SU-DHL-6 (cell line): ENCODE measurements around the gene PLD3.

Source experiments
- H2AFZ ChIP-seq: fragments of 200-600 bp; sonication (generic); 2 replicates; pipeline ENCODE4 v1.6.1; 2014; ENCODE audit warnings: low read depth, mild to moderate bottlenecking, moderate library complexity, mixed read lengths, antibody characterized with exemption, low read length; ENCODE audit not compliant: severe bottlenecking
- H3F3A ChIP-seq: fragments of 200-600 bp; shearing (Covaris generic); 2 replicates; pipeline ENCODE4 v1.6.0; 2016; ENCODE audit warnings: antibody characterized with exemption, mild to moderate bottlenecking; ENCODE audit not compliant: insufficient read depth
- H3K27ac ChIP-seq: fragments of 200-600 bp; sonication (generic); 2 replicates; pipeline ENCODE4 v1.5.1; 2016; ENCODE audit warnings: low read depth, mild to moderate bottlenecking, low read length, moderate library complexity, mixed read lengths
- H3K27me3 ChIP-seq: fragments of 200-600 bp; sonication (generic), shearing (Covaris generic); 2 replicates; pipeline ENCODE4 v1.6.0; 2014; ENCODE audit warnings: mild to moderate bottlenecking, low read length
- H3K36me3 ChIP-seq: fragments of 200-600 bp; sonication (generic); 2 replicates; pipeline ENCODE4 v1.6.1; 2014; ENCODE audit warnings: mild to moderate bottlenecking, low read length, mixed read lengths
- H3K4me2 ChIP-seq: fragments of 300-600, 200-600 bp; shearing (Covaris generic), sonication (generic); 2 replicates; pipeline ENCODE4 v1.6.0; 2014; ENCODE audit warnings: low read length, low read depth, mild to moderate bottlenecking; ENCODE audit not compliant: poor library complexity, severe bottlenecking
- H3K4me3 ChIP-seq: fragments of 200-600 bp; sonication (generic); 2 replicates; pipeline ENCODE4 v1.5.1; 2014; ENCODE audit warnings: antibody characterized with exemption, low read length, mild to moderate bottlenecking, mixed read lengths; ENCODE audit not compliant: insufficient read depth, poor library complexity, severe bottlenecking
- H3K79me2 ChIP-seq: fragments of 200-600 bp; sonication (generic); 2 replicates; pipeline ENCODE4 v1.6.1; 2014; ENCODE audit warnings: mild to moderate bottlenecking, low read length, moderate library complexity; ENCODE audit not compliant: insufficient read depth
- H3K9ac ChIP-seq: fragments of 200-600 bp; sonication (generic); 2 replicates; pipeline ENCODE4 v1.7.0; 2014; ENCODE audit warnings: mild to moderate bottlenecking, low read length
- H3K9me2 ChIP-seq: fragments of 200-600 bp; sonication (generic); replicated peaks from 2 replicates; pipeline ENCODE4 v1.6.1; 2014; ENCODE audit warnings: low read length; ENCODE audit not compliant: insufficient read depth
- H3K9me3 ChIP-seq: fragments of 200-600 bp; sonication (generic); 2 replicates; pipeline ENCODE4 v1.6.1; 2014; ENCODE audit warnings: low read length, mixed read lengths; ENCODE audit not compliant: insufficient read depth
- H4K20me1 ChIP-seq: fragments of 200-600 bp; sonication (generic); 2 replicates; pipeline ENCODE4 v1.6.1; 2014; ENCODE audit warnings: low read depth, mild to moderate bottlenecking, antibody characterized with exemption, low read length, moderate library complexity, mixed read lengths
- CTCF ChIP-seq: fragments of 200-600 bp; sonication (generic); IDR thresholded peaks from one replicate; pipeline ENCODE4 v1.5.1; 2017; ENCODE audit warnings: antibody characterized with exemption, mild to moderate bottlenecking, low read length, moderate library complexity; ENCODE audit not compliant: insufficient read depth, poor library complexity, severe bottlenecking
- EZH2phosphoT487 ChIP-seq: fragments of 200-600 bp; sonication (generic), shearing (Covaris generic); conservative IDR thresholded peaks from 2 replicates; pipeline ENCODE4 v1.6.1; 2018; ENCODE audit warnings: mild to moderate bottlenecking, antibody characterized with exemption, low read length, moderate library complexity, mixed read lengths

The PLD3 gene

GRCh38 chr19:40341601-40342482 is 6.7 kb upstream of the PLD3 start:
- no peaks in the 10 kb centered on the region for H3F3A ChIP-seq
- H3K9ac ChIP-seq: no peak overlapping the region
- H3K4me2 ChIP-seq: no peak overlapping the region
- H3K79me2 ChIP-seq: peaks cover 23% of the 10 kb centered on the region
- H3K9me3 ChIP-seq: no peaks in the 10 kb centered on the region
- H3K27me3 ChIP-seq: no peaks in the 10 kb centered on the region
- H3K36me3 ChIP-seq: no peaks in the 10 kb centered on the region
- TF ChIP-seq CTCF: no peak
- no peak for TF ChIP-seq EZH2phosphoT487
- H4K20me1 ChIP-seq: no peaks in the 10 kb centered on the region; the same call in 1 of the 2 replicates
- H2AFZ ChIP-seq: no peak overlapping the region
- no peak overlapping the region for H3K27ac ChIP-seq
- H3K4me3 ChIP-seq: no peak overlapping the region
- H3K9me2 ChIP-seq: no peaks in the 10 kb centered on the region

GRCh38 chr19:40342644-40343311 is 5.7 kb upstream of the PLD3 start:
- peaks cover 26% of the 10 kb centered on the region for H3K79me2 ChIP-seq
- H3K9me3 ChIP-seq: no peaks in the 10 kb centered on the region
- H4K20me1 ChIP-seq: no peaks in the 10 kb centered on the region; the same call in 1 of the 2 replicates
- H3K4me3 ChIP-seq: no peak overlapping the region
- no peak overlapping the region for H3K4me2 ChIP-seq
- TF ChIP-seq EZH2phosphoT487: no peak
- TF ChIP-seq CTCF: no peak
- no peaks in the 10 kb centered on the region for H3F3A ChIP-seq
- no peaks in the 10 kb centered on the region for H3K27me3 ChIP-seq
- H3K36me3 ChIP-seq: no peaks in the 10 kb centered on the region
- no peak overlapping the region for H2AFZ ChIP-seq
- H3K9me2 ChIP-seq: no peaks in the 10 kb centered on the region
- no peak overlapping the region for H3K27ac ChIP-seq
- no peak overlapping the region for H3K9ac ChIP-seq

GRCh38 chr19:40344422-40344821 is 4.1 kb upstream of the PLD3 start:
- Histone ChIP-seq H3K9me2 (no peaks in the 10 kb centered on the region), H3K27ac (no peak overlapping the region), H2AFZ (no peak overlapping the region), H3F3A (no peaks in the 10 kb centered on the region), H3K9ac (no peak overlapping the region), H3K9me3 (no peaks in the 10 kb centered on the region), H4K20me1 (no peaks in the 10 kb centered on the region), H3K79me2 (peaks cover 36% of the 10 kb centered on the region), H3K36me3 (no peaks in the 10 kb centered on the region), H3K27me3 (no peaks in the 10 kb centered on the region), H3K4me2 (no peak overlapping the region), H3K4me3 (no peak overlapping the region)
- TF ChIP-seq CTCF (no peak), EZH2phosphoT487 (no peak)
